Measurements from ENCODE around the gene NLN. TPM values are rescaled to one million over a fixed set of nuclear protein-coding genes. Genes with fewer than 3 reads are reported as not detected.
A peak's percentile ranks its signal among the peaks of the same experiment; 100 is the strongest.
"Not testable (repeated sequence)": the region's sequence is repeated elsewhere in the genome, so short reads cannot be mapped to it uniquely, and the experiment has no call there.

The NLN gene
- polyA plus RNA-seq, 4 donors = 20.0 to 46.3 (median 34.7) TPM

DNA sequence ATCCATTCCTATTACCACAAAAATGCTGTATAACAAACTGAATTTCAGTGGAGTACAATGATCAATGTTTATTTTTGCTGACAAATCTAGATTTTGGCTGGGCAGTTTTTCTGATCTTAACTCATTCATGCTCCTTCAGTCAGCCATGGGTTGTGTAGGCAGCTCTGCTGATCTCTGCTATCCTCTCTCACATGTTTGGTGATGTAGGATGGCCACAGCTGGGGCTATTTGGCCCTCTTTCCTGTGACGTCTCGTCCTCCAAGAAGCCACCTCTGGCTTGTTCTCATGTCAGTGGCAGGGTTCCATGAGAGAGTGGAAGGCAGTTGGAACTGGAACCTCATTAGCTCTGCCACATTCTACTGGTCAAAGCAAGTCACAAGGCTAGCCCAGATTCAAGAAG is 8.9 kb downstream of the NLN start:
- DNase-seq (ENCODE audit: low read depth in 4 of 4, low spot score in 3 of 4) = no peak

DNA sequence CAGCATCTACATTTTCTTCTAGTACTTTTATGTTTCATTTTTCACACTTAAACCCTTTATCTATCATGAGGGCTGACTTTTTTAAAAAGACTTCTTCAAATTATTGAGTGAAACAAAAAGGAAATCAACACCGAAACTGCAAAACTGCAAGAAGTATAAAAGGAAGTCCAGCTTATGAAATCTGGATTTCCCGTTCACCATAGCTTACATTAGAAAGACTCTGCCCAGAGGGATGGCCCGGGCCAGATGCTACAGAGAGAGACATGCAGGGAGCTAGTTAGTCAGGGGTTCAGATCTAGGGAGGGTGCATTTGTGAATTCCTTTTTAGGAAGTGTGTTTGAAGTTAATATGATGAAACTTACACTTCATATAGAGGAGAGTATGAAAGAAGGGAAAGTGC is 10.0 kb downstream of the NLN start:
- not testable (repeated sequence) for DNase-seq (ENCODE audit: low read depth in 4 of 4, low spot score in 3 of 4)

DNA sequence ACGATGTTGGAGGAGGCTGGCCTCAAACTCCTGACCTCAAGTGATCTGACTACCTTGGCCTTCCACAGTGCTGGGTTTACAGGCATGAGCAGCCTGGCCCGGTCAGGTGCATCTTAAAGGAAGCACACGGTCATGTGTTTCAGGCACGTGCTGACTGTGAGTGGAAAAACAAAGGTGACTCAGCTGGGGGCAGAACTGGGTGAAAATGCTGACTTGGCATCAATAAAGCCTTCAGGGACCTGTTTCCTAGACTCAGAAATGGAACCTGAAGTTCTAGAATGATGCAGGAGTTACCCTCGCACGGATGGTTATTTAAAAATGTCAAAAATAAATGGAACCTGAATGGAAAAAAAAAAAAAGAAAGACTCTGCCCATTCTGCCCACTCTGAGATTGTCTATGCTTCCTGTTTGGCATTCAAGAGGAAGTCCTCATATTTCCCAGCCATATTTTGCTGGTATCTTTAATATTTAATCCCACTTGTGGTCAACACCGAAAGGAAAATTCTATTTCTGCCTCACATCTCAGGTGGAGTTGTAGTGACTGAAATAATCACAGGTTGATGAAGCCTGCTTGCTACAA is 12.3 kb downstream of the NLN start:
- not testable (repeated sequence) for DNase-seq (ENCODE audit: low read depth in 4 of 4, low spot score in 3 of 4)

DNA sequence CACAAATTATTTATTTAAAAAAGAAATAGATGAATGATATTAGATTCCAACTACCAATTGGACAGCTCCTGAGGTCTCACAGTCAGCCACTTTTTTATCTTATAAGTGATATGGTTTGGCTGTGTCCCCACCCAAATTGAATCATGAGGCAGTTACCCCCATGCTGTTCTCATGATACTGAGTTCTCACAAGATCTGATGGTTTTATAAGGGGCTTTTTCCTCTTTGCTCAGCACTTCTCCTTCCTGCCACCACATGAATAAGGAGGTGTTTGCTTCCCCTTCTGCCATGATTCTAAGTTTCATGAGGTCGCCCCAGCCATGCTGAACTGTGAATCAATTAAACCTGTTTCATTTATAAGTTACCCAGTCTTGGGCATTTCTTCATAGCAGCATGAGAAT is 12.9 kb downstream of the NLN start:
- no peak for DNase-seq (ENCODE audit: low read depth in 4 of 4, low spot score in 3 of 4)

DNA sequence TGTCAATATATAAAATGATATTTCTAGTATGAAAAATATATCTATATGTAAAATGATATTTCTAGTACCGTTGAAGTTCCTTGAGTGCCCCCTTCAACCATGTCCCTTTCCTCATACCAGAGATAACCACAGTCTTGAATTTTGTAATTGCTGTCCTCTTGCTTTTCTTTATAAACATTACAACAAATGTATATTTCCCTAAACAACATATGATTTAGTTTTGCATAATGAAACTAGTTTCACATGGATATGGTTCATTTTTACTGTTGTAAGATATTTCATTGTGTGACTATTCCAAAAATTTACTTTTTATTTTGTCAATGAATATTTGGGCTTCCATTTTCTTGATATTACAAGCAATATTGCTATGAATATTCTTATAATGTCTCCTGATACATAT is 14.0 kb downstream of the NLN start:
- no peak for DNase-seq (ENCODE audit: low read depth in 4 of 4, low spot score in 3 of 4)

DNA sequence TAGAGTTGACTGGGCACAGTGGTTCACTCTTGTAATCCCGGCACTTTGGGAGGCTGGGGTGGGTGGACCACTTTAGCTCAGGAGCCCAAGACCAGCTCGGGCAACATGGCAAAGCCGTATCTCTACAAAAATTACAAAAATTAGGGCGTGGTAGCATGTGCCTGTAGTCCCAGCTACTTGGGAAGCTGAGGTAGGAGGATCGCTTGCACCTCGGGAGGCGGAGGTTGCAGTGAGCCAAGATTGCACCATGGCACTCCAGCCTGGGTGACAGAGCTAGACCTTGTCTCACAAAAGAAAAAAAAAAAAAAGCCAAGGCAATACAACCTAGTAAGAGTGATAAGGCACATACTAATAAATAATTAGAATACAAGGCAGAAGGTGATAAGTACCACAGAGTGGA is 15.8 kb downstream of the NLN start:
- DNase-seq (ENCODE audit: low read depth in 4 of 4, low spot score in 3 of 4) = no peak

DNA sequence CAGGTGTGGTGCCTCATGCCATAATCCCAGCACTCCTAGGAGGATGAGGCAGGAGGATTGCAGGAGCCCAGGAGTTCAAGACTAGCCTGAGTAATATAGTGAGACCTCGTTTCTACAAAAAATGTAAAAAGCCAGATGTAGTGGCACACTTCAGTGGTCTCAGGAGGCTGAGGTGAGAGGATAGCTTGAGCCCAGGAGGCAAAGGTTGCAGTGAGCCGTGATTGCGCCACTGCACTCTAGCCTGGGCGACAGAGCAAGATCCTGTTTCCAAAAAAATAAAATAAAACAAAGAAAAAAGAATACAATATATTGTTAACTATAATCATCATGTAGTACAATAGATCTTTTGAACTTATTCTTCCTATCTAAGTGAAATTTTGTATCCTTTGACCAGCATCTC is 16.3 kb downstream of the NLN start:
- no peak for DNase-seq (ENCODE audit: low read depth in 4 of 4, low spot score in 3 of 4)

DNA sequence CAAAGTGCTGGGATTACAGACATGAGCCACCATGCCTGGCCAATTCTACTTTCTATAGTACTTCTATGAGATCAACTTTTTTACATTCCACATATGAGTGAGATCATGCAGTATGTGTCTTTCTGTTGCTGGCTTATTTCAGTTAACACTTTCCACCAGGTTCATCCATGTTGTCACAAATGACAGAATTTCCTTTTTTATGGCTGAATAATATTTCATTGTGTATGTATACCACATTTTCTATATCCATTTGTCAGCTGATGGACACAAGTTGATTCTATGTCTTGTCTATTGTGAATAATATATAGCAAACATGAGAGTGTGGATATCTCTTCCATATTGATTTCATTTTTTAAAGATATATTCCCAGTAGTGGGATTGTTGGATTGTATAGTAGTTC is 17.2 kb downstream of the NLN start:
- no peak for DNase-seq (ENCODE audit: low read depth in 4 of 4, low spot score in 3 of 4)

DNA sequence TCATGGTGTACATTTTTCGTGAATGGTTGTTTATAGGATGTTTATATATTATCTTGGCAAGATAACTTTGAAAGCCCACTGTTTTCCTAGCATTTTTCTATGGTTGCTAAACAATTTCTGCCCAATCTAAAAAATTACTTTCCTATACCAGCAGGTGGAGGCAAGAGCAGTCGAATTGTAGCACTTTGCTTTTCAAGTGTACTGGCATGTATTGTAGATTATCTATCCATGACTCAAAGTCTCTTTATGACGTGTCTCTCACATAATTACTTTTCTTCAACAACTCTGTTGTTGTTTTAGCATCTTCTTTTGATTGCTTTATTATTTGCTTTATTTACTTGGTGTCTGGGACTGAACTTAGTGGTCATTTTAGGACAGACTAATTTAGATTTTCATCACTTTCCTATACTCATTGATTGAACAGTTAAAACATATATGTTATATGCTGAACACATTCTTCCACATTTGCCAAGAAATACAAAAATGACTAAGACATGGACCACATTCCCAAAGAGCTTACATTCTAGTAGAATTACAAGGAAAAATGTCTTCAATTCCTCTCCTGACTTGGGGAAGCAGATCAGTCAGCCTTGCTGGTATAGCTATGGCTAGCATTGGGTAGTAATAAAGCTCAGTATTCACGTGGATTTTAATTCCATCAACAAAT is 20.7 kb downstream of the NLN start:
- peak in 1 of 4 donors; percentile 34 for DNase-seq (ENCODE audit: low read depth in 4 of 4, low spot score in 3 of 4)

DNA sequence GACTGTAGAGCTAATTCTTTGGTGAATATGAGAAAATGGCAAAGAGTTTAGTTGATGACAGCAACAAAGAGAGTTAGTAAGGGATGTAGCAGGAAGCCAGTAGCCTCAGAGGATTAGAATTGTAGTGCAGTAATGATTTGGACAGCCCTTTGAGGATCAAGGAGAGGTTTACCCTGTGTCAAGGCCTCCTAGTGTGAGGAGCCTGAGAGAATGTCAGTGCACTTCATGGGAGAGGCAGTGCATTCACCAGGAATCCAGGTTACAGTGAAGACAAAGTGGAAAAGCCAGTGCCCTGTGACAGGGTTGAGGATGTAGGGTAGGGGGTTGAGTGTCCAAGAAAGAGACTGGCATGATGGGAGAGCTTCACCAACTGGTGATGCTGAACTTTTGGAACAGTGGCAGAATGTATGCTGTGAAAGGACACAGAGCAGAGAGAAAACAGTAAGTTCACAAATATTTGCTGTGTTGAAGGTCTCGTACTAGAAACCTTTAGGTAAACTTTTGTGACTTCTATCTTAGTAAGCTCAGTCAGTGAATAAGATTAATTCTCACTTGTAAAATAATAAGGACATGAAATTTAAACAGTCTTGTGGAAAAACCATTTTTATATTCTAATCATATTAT is 27.3 kb downstream of the NLN start:
- no peak for DNase-seq (ENCODE audit: low read depth in 4 of 4, low spot score in 3 of 4)

DNA sequence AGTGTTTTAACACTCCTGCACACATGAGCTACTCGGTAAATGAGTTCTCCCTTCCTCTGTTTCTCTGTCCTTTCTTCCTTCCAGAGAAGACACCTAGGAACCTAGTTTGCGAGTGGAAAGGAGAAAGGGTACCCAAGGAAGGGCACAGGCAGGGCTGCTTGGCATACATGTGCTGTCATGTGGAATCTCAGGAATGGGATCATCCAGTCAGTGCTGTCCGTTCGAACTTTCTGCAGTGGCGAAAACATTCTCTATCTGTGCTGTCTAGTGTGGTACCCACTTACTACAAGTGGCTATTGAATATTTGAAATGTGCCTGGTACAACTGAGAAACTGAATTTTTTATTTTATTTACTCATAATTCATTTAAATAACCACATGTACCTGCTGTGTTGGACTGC is 28.0 kb downstream of the NLN start:
- no peak for DNase-seq (ENCODE audit: low read depth in 4 of 4, low spot score in 3 of 4)

DNA sequence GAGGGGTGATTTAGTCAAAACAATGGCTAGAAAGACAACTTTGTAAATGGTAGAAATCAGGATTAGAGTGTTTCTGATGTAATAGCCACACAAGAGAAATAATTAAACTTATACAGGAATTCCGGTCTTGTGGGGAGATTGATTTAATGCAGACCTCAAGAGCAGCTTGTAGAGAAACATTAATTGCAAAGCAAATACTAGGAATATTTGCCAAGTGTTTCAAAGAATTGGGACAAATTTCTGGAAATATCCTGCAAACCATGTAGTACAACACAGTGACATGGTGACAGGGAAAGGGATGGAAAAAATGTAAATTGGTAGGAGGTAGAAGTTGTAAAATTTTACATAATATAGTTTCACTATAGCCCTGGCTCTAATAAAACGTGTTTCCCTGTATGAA is 28.9 kb downstream of the NLN start:
- DNase-seq (ENCODE audit: low read depth in 4 of 4, low spot score in 3 of 4) = no peak

DNA sequence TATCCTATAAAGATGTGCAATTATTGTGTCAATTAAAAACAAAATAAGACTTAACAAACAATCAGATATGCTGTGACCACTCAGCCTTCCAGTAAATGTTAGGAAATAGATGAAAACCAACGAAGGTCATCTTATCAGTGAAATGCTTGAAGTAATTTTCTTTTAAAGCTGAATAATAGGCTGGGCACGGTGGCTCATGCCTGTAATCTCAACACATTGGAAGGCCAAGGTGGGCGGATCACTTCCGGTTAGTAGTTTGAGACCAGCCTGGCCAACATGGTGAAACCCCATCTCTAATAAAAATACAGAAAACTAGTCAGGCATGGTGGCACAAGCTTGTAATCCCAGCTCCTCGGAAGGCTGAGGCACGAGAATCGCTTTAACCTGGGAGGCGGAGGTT is 31.2 kb downstream of the NLN start:
- DNase-seq (ENCODE audit: low read depth in 4 of 4, low spot score in 3 of 4) = no peak

DNA sequence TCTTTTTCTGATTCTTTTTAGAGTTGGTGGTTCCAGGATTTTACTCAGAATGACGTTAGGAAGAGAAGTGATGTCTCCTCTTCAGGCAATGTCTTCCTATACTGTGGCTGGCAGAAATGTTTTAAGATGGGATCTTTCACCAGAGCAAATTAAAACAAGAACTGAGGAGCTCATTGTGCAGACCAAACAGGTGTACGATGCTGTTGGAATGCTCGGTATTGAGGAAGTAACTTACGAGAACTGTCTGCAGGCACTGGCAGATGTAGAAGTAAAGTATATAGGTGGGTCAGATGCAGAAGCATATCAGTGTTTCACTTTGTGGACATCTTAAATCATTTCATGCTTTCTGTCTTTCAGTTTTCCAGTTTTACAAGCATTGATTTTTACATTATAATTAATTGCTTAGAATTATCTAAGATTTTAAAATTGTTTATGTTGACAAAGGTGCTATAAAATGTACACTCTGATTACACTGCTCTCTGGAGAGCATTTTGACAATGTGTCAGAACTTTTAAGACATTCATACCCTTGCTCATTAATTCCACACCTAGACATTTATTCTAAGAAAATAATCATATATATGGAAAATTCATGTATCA is 36.6 kb downstream of the NLN start:
- no peak for DNase-seq (ENCODE audit: low read depth in 4 of 4, low spot score in 3 of 4)

DNA sequence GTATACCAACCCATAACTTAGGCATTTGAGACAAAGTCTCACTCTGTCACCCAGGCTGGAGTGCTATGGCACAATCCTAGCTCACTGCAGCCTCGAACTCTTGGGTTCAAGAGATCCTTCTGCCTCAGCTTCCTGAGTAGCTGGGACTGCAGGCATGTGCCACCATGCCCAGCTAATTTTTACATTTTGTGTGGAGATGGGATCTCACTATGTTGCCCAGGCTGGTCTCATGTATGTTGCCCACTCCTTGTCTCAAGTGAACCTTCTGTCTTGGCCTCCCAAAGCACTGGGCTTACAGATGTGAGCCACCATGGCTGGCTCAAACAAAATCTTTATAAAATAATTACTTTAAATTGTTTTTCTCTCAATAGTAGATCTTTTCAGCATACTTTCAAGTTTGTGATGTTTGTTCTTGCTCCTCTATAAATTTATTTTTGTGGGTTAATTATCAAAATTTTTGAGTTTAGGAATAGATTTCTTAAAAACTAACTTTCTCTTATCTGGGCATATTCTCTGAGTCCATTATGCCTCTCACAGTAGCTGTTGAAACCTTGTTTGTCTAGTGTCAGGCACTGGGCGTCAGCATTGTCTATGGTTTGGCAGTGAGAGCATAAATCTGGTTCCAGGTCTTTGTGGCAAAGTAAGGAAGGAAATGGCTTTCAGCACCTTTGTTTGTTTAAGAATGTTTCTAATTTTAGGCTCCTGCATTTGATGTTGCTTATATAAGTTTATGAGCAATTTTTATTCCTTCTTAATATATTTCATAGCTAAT is 38.7 kb downstream of the NLN start:
- DNase-seq (ENCODE audit: low read depth in 4 of 4, low spot score in 3 of 4) = no peak

DNA sequence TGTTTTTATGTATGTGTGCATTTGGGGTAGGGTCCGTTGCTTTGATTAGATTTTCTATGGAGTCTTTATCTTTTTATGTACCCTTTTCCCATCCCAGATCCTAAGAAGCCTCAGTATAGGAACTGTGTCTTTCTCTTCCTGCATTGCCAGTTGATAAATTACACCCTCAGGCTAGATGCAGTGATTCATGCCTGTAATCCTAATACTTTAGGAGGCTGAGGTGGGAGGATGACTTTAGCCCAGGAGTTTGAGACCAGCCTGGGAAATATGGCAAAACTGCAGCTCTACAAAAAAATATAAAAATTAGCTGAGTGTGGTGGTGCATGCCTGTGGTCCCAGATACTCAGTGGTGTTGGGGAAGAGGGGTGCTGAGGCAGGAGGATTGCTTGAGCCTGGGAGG is 40.2 kb downstream of the NLN start:
- no peak for DNase-seq (ENCODE audit: low read depth in 4 of 4, low spot score in 3 of 4)

DNA sequence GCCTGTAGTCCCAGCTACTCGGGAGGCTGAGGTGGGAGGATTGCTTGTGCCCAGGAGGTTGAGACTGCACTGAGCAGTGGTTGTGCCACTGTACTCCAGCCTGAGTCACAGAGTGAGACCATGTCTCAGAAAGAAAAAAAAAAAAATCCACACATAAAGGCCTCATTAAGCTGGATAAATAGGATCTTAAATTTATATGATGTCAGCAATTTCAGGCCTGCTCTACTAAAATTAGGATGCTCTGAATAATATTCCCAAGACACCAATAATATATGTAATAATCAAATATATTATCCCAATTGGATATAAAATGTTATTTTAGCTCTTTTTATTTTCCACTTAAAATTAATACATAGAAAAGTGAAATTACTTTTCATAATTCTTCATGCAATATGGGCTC is 43.6 kb downstream of the NLN start:
- DNase-seq (ENCODE audit: low read depth in 4 of 4, low spot score in 3 of 4) = no peak

DNA sequence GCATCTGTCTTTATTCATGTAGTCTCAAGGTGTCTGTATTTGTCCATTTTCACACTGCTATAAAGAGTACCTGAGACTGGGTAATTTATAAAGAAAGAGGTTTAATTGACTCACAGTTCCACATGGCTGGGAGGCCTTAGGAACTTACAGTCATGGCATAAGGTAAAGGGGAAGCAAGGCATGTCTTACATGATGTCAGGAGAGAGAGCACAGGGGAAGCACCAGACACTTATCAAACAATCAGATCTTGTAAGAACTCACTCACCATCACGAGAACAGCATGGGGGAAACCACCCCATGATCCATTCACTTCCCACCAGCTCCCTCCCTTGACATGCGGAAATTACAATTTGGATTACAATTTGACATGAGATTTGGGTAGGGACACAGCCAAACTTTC is 44.2 kb downstream of the NLN start:
- DNase-seq (ENCODE audit: low read depth in 4 of 4, low spot score in 3 of 4) = no peak

DNA sequence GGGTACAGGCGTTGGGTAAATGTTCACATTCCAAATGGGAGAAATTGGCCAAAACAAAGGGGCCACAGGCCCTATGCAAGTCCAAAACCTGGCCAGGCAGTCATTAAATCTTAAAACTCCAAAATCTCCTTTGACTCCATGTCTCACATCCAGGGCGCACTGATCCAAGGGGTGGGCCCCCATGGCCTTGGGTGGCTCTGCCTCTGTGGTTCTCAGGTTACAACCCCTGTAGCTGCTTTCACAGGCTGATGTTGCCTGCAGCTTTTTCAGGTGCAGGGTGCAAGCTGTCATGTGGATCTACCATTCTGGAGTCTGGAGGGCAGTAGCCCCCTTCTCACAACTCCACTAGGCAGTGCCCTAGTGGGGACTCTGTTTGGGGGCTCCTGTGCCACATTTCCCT is 44.8 kb downstream of the NLN start:
- no peak for DNase-seq (ENCODE audit: low read depth in 4 of 4, low spot score in 3 of 4)

DNA sequence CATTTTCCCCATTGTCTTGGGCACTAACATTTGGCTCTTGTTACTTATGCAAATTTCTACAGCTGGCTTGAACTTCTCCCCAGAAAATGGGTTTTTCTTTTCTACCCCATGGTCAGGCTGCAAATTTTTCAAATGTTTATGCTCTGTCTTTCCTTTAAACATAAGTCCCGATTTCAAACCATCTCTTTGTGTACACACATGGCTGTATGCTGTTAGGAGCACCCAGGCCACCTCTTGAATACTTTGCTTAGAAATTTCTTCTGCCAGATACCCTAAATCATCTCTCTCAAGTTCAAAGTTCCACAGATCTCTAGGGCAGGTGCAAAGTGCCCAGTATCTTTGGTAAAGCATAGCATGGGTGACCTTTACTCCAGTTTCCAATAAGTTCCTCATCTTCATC is 45.6 kb downstream of the NLN start:
- DNase-seq (ENCODE audit: low read depth in 4 of 4, low spot score in 3 of 4) = no peak

DNA sequence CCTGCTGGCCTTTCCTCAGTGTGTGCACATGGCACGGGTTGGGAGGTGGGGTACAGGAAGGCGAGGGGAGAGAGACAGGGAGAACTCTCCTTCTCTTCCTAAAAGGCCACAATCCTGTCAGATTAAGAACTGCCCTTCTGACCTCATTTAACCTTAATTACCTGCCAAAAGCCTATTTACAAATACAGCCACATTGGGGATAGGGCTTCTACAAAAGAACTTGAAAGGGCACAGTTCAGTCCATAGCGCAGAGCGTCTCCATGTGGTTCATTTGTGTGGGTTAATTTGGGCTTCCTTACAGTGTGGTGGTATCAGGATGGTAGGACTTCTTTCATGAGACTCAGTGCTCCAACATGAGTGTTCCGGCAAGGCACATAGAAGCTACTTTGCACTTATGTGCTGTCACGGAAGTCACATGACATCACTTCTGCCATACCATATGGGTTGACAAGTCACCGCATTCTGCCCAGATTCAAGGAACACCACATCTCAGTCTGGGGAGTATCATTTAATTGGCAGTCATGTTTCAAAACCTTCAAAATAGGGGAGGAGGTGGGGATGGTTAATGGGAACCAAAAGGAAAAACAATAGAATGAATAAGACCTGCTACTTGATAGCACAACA is 46.8 kb downstream of the NLN start:
- no peak for DNase-seq (ENCODE audit: low read depth in 4 of 4, low spot score in 3 of 4)
